Measurements from ENCODE around the gene CD200R1L.

Gene CD200R1L

DNA sequence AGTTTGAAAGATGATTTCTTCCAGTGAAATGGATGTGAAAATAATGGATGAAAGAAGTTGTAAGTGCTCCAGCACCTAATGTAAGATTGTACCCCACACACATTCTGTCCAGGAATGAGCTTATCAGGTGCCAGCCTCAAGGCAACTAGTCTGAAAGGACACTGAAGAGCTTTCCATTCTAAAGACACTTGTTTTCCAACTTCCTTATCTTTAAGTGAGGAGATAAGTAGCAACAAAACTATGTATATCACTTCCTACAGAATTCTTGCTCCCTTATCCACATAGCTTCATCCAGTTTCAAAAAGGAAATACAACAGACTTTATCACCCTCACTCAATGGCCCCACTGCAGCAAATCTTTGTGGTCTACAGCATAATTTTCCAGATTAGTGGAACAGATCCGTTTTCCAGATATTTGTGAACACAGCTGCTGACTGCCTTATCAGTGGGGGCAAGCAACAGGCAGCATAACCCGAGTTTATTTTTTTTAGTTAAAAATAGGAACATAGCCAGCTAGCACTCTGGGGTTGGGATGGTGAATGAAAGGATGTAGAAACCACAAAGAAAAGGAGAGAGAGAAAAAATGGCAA, 60.6 kb downstream of the CD200R1L start:
- no peak for DNase-seq

DNA sequence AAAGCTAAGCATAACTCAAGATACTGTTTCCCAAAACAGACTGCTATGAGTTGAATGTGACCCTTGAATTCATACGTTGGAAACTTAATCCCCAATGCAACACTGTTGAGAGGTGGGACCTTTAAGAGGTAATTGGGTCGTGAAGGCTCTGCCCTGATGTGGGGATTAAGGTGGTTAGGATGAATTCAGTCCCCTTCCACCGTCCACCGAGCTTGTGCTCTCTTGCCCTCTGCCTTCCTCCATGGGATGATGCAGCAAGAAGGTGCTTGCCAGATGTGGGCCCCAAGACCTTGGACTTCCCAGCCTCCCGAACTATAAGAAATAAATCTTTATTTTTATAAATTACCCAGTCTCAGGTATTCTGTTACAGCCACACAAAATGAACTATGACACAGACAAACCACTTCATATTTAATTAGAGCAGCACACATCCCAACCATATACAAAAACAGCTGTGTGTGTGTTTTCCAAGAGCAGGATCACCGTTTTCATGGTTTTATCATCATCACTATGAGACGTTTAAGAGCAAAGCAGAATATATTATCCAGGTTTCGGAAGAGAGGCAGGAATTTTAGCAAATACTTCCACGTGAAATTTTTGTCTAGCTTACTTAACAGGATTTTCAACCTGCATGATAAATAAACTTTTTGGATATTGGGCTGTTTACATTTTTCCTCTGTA, 61.2 kb downstream of the CD200R1L start:
- DNase-seq: no peak

DNA sequence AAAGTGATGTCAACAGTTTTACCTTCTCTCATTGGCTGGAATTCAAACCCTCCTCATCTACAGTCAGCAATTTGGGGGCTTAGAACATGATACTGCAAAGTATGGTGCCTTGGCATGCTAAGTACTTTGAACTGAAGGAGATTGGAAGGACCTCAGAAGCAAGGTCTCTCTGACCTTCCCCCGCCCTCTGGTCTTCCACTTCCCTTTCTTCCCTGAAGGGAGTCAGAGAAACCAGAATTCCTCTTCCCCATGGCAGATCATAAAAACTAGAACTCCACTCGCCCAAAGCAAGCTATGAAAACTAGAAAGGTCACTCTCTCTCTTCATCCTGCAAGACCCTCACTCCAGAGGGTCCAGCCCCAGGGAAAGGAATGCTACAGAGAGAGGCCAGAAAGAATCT, 64.2 kb downstream of the CD200R1L start:
- no peak for DNase-seq

DNA sequence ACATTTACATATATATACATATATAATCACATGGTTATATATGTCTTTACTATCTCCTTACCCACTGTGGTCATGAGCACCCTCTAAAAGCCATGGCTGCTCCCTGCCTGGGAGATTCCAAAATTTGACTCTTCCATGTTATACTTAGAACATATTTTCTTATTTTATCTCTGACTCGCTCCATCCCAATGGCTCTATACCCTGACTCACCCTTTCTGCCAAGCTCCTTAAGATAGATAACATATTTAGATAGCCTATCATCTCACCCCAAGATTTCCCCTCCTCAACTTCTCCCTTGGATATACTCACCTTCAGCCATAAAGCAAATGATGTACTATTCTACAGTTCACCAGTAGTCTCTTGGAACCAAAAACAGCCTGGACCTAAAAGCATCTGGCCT, 65.1 kb downstream of the CD200R1L start:
- no peak for DNase-seq

DNA sequence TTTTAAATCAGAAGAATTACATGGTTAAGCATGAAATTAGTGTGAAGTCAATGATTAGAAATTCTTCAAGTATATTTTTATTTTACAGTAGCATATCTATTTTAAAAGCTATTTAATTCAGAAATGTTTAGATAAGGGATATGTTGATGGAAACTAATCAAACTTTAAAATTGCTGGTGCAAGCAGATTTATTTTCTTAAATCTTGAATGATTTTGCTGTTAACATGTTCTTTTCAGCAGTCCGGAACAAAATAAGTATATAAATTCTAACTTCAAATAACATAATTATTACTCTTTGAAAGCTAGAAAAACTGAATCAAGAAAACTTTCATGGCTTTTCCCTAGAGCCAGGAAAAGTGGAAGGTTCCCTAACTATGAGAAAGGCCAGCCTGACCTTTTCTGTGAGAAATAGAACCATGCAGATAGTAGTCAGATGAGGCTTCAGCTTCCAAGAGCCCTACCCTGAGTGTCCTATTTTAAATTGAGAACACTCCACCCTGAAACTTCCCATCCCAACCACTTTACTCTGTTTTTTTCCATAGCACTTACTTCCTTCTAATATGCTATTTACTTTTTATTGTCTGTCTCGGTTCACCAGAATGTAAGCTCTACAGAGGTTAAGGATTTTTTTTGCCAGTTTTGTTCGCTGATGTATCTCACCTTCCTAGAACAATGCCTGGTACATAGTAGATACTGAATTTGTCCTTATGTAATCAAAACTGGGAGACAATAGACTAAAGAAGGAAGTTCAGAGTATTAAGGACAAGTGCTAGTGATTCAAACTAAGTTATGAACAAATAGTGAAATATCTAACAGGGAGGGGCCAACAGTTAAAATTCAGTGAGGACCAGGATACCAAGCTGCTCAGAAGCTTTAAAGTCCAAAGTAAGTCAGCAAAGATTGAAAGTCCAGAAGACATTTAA, 66.8 kb downstream of the CD200R1L start:
- DNase-seq: no peak

DNA sequence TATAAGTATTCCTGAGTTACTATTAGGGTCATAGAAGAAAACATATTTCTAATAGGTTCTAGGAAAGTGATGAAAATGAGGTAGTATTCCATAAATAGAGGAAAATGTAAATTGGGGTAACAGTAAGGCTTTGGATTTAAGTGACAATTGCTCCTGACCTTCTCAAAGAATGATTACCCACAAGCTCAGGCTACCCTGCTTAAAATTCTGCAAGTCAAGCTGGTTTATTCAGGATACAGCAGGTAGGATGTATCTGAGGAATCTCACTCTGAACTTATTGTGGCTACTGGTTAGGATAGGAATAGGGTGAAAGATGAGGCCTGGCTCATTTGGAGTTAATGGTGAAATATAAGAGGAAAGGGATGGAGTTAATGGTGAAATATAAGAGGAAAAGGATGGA, 67.7 kb downstream of the CD200R1L start:
- no peak for DNase-seq

DNA sequence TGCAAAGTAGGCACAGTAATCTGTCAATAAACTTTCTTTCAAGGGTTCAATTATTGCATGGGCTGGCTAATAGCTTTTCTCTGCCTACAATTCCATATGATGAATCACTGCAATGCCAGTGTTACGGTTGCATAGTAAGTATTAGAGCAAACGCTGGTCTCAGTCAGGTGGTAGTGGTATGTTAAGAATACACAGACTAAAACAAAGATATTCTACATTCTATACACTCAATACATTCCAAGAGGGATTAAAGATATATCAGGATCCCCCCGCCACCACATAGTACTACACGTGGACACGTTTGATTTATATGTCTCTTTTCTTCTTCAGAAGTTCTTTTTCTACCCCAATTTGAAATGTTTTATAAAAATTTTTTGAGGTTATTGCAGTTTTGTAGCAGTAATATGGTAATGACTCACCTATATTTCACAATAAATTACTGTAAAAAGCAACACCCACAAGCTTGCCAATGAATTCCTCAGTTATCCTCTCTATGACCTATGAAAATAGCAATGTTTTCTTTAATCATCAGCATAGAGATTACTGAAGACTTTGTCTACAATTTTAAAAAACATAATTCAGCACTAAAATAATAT, 68.2 kb downstream of the CD200R1L start:
- DNase-seq: no peak

DNA sequence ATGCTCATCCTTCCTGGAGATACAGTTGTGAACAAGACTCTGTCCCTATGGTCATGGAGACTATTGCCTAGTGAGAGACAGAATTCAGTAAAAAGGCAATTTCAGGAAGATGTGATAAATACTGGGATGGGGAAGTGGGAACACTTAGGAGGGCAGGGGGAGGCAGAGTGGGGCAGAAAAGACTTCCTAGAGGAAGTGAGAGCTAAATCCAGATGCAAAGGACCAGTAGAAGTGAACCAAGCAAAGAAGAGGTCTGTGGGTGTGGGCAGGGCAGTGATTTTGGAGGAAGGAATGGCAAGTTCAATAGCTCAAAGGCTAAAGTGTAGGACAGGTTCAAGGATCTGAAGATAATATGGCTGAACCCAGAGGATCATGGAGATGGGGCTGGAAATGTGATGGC, 68.9 kb downstream of the CD200R1L start:
- no peak for DNase-seq

DNA sequence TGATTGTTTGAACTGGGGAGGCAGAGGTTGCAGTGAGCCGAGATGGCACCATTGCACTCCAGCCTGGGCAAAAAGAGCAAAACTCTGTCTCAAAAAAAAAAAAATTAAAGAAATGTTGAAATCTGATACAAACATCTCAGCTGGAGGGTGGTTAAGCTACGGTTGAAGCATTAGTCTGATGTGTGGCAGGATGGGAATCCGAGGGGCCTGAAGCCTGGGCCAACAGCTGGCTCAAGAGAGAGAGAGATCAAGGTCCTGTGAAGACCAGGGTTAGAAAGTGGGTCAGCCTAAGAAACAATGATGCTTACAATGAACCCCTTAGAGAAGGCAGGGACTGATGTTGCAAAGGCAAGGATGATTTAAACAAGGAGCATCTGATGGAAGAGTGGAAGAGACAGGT, 69.8 kb downstream of the CD200R1L start:
- no peak for DNase-seq

DNA sequence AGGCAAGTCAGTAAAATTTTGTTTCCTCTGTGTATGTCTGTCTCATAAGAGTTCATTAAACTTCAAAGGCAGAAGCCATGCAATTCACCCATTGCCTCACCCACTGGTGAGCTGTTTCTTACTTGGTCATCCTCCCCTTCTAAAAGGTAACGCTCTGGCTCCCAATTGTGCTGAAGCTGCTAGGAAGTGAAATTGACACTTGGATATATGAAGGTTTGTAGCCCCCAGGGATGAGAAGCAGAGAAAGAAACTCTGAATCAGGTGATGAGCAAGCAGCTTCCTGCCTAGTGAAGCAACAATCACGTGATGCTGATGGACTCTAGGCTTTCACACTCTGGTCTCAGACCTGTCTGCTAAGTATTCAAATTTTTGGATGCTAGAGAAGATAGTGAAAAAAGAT, 70.7 kb downstream of the CD200R1L start:
- no peak for DNase-seq

DNA sequence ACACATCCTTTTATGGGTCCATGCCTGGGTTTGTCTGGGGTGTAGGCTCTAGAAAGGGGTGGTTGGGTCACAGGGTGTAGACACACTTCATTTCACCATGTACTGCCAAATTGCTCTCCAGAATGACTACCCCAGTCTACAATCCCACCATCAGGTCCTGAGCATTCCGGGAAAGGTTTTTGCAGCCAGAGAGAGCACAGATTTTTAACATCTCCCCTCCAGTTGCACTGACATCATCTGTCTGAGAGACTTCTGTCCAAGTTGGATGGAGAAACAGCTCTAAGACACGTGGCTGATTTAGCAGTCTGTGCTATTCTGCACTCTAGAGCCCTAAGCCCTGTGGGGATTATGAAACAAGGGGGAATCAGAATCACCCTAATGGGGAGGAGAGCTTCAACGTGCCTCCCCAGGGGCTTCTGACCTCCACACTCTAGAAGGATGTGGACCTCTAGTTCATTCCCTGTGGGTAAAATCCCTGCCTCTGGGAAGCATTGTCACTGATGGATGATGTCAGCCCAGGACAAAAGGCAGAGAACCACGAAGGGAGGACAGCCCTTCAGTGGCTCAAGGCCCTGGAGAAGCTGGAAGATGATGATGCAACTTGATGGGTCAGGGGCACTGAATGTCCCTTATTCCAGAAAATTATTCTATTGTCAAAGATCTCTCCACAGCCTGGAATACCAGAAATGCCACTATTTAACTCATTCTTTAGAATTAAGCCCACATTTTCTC, 71.5 kb downstream of the CD200R1L start:
- no peak for DNase-seq

DNA sequence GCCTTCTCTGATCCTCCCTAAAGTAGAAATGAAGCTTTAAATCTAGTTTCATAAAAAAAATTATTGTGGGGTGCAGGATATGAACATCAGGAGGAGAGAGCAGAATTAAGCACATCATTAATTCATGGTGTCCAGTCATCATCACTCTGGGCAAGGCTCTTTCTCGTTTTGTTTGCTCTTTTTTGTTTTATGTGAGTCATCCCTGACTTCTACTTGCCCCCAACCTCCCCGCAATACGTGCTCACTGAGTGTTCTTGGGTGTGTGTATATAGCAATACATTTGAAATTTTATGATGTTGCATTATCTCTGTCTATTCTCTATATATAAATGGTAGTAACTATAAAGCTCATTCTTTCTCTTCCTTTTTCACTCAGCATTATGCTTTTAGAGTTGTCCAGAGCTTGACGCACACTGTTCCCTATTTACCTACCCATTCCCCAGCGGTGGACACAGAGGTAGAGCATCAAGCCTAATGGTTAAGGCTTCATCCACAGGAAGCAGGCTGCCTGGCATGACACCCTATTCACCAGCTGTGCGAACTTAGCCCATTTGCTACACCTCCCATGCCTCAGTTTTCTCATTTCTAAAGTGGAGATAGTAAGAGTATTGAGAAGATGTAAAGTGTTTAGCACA, 72.3 kb downstream of the CD200R1L start:
- DNase-seq: no peak

DNA sequence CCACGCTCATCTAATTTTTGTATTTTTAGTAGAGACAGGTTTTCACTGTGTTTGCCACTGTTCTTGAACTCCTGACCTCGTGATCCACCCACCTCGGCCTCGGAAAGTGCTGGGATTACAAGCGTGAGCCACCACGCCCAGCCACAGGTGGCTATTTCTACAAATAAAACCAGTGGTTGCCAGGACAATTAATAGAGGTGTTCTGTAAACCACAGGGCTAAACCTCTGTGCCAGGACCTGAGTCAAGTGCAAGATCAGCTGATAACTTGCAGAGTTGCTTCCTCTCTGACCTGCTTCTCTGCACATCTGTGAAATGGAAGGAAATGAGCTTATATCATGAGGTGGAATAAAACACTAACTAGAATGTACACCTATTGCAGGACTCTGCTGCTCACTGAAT, 72.8 kb downstream of the CD200R1L start:
- no peak for DNase-seq

DNA sequence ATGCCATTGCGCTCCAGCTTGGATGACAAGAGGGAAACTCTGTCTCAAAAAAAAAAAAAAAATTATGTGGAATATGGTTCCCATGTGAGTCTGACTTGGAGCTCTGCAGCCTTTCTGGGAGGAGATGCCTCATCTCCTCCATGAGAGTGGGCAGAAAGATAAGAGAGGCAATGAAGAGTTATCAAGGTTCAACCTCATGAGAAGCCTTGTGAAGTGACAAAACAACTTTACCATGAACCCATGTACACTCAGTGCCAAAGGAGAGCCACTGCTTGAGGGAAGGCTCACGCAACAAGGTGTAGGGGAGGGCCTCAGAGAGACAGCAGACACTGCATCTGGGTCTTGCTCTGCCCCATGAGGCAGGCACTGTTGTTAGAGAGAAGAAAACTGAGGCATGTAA, 75.7 kb downstream of the CD200R1L start:
- DNase-seq: no peak

DNA sequence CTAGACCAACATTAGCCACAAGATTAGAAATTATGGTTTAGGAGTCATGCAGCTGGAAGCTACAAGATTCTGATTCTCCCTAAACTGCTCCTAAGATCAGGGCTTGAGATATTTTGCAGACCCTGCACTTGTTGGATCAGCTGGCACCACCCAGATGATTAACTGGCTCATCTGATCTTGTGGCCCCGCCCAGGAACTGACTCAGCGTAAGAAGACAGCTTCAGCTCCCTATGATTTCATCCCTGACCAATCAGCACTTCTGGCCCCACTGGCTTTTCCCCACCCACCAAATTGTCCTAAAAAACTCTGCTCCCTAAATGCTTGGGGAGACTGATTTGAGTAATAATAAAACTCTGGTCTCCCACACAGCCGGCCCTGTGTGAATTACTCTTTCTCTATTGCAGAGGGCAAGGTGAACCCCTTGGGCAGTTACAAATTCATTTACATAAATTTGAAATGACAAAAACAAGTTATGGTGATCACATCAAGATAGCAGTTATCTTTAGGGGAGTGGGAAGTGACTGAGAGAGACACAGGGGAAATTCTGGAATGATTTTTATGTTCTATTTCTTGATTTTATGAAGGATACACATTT, 76.5 kb downstream of the CD200R1L start:
- DNase-seq: no peak

DNA sequence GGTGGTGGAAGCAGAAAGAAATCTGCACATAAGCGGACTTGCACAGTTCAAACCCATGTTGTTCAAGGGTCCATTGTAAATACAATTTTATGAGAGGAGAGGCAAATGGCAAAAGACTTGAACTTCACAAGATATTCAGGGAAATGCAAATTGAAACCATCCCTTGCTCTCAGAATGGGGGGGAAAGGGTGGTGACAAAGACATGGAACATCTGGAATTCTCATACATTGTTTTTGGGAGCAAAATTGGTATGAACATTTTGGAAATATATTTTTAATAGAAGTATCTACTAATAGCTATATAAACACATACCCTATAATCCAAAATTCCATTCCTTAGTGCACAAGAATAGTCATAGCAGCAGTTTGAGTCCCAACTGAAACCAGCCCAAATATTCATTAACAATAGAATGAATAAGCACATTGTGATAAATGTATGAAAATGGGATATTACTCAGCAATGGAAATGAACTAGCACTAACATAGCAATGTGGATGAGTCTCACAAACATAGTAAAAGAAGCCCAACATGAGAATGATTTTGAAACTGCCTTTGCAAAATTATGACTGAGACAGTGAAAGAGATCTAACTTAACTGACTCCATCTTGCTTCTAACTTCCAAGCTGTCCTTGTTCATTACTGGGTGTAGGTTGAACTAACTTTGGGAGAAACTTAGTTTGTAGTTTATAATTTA, 77.2 kb downstream of the CD200R1L start:
- no peak for DNase-seq

DNA sequence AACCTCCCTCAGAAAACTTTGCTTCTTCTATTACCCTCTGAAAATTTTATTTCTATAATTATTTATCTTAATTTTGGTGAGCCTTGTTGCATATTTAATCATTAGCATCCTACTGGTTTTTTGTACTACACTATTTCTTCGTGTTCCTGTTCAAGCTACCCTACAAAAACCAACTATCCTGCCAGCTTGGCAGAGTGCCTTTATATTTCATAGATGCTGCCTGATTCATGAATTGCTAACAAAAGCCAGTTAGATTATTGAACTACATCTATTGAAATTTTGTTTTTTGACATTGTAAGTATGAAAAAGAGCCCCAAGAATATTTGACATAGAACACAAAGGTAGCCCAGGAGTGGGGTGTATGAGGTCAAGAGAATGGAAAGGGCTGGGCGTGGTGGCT, 78.9 kb downstream of the CD200R1L start:
- DNase-seq: no peak

DNA sequence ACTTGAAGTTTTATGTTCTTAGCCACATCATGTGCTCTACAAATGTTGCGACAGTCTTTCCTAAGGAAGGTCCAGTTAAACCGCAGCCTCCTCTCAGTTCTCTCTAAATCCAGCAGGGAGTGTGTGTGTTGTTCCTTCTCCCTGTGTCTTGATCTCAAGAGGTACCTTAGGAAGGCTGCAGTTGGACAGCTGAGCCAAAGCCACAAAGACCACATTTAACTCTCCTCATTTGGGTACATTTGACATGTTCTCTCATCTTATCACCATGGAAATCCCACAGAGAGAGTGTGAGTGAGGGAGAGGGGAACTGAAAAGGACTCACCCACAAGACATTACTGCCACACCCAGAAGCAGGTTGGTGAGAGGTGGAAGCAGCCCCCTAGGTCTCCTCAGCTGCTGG, 79.5 kb downstream of the CD200R1L start:
- DNase-seq: no peak
